ENCODE data around the gene TMC4. TPM values are rescaled to one million over a fixed set of nuclear protein-coding genes. Genes with fewer than 3 reads are reported as not detected.

Gene TMC4
- total RNA-seq, 2 donors from 2014 or later: 57.3 to 126 TPM

DNA sequence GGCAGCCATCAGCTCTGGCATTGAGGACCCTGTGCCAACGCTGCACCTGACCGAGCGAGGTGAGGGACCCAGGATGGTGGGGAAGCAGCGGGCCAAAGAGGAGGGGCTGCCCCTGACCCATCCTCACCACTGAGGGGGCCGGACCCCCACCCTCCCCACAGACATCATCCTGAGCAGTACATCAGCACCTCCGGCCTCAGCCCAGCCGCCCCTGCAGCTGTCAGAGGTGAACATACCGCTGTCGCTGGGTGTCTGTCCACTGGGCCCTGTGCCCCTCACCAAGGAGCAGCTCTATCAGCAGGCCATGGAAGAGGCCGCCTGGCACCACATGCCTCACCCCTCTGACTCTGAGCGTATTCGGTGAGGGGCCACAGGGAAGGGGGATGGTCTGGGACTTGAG, 20.7 kb downstream of the TMC4 start:
- intact Hi-C loops (cut with DNase I): no loop called here
- peaks cover 4 to 48% of the 10 kb centered on the region in 2 donors for H3K36me3 ChIP-seq (replicated peaks in 1 of 2; ENCODE audit: insufficient read depth in 1 of 2, low read depth in 2 of 2)

DNA sequence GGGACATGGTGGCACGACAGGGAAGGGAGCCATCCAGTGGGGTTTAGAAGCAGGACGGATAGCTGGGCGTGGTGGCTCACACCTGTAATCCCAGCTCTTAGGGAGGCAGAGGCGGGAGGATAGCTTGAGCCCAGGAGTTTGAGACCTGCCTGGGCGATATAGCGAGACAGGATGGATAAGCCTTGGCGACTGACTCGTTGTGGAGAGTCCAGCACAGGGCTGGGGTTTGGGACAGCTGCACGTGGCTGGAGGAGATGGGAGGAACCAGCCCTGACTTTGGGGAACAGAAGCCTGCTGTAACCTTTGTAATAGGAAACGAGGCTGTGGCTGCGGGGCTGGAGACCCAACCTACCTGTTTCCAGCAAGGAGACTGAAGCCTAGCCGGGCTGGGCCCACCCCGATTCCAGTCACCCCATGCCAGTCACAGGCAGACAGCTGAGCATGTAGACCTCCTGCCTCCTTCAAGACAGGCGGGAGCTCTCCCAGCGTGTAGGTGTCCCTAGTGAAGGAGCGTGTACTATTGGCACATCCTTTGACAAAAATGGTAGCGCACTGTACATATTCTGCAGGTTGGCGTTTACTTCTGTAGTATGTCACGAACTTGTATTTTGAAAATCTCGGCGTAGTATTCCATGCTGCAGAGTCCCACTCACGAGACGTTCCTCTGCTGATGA, 21.5 kb downstream of the TMC4 start:
- 84 to 86% methylated on average over 22 to 23 of the region's 23 CpGs for WGBS, 2 donors
- H3K4me3 ChIP-seq: no peak overlapping the region

More for the DNA sequence above, 20.7 kb downstream of the TMC4 start:
- no peak for ATAC-seq
- H3K27ac ChIP-seq: no peak overlapping the region
- no peaks in the 10 kb centered on the region for H3K27me3 ChIP-seq
- WGBS, 2 donors: 95 to 98% methylated on average over 7 to 10 of the region's 12 CpGs
- no peaks in the 10 kb centered on the region for H3K9me3 ChIP-seq
- no peak for TF ChIP-seq POLR2A (IDR thresholded peaks at IDR 0.05)
- TF ChIP-seq, protein P1, sequence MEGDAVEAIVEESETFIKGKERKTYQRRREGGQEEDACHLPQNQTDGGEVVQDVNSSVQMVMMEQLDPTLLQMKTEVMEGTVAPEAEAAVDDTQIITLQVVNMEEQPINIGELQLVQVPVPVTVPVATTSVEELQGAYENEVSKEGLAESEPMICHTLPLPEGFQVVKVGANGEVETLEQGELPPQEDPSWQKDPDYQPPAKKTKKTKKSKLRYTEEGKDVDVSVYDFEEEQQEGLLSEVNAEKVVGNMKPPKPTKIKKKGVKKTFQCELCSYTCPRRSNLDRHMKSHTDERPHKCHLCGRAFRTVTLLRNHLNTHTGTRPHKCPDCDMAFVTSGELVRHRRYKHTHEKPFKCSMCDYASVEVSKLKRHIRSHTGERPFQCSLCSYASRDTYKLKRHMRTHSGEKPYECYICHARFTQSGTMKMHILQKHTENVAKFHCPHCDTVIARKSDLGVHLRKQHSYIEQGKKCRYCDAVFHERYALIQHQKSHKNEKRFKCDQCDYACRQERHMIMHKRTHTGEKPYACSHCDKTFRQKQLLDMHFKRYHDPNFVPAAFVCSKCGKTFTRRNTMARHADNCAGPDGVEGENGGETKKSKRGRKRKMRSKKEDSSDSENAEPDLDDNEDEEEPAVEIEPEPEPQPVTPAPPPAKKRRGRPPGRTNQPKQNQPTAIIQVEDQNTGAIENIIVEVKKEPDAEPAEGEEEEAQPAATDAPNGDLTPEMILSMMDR (IDR thresholded peaks at IDR 0.05): no peak
- no peak overlapping the region for H3K4me3 ChIP-seq
- no peak for DNase-seq
- H3K4me1 ChIP-seq: no peaks in the 10 kb centered on the region

DNA sequence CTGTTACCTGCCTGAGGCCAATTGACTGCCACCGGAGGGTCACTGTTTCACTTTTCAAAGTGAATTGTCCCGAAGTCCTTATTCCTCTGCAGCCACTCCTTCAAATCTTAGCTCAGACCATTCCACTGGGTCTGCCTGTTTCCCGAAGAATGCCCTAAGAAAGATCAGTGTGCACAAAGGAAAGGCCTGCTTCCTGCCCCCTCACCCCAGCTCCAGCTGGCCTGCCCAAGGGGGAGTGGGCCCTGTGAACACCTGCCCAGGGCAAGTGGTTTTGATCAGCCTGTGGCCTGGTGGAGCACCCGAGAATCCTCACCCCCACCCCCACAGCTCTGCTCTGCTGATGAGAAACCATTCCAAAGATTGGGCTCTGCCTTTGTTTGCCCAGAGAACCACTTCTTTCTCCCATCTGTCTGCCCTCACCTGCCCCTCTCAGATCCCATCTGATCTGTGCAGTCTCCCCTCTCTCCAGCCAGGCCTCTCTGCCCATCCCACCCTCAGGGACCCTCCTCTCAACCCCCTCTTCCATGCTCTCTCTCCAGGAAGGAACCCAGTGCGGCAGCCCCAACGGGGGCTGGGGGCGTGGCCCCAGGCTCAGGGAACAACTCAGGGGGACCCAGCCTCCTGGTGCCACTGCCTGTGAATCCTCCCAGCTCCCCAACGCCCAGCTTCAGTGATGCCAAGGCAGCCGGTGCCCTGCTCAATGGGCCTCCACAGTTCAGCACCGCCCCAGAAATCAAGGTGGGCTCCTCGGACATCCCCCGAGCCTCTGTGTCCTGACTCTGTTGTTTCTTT, 23.7 kb downstream of the TMC4 start:
- WGBS, 2 donors: 83 to 90% methylated on average over 12 of the region's 12 CpGs
- no peaks in the 10 kb centered on the region for H3K4me1 ChIP-seq
- peaks cover 16 to 60% of the 10 kb centered on the region in 2 donors for H3K36me3 ChIP-seq (replicated peaks in 1 of 2; ENCODE audit: insufficient read depth in 1 of 2, low read depth in 2 of 2)
- no peaks in the 10 kb centered on the region for H3K27me3 ChIP-seq
- no peak overlapping the region for H3K4me3 ChIP-seq
- TF ChIP-seq, protein P1 (IDR thresholded peaks at IDR 0.05): no peak
- no peak for TF ChIP-seq POLR2A (IDR thresholded peaks at IDR 0.05)
- no peak overlapping the region for H3K27ac ChIP-seq
- no peaks in the 10 kb centered on the region for H3K9me3 ChIP-seq
- DNase-seq: no peak
- ATAC-seq: no peak
- intact Hi-C loops (cut with DNase I): no loop called here

More for the DNA sequence above, 21.5 kb downstream of the TMC4 start:
- H3K27me3 ChIP-seq: no peaks in the 10 kb centered on the region
- H3K9me3 ChIP-seq: no peaks in the 10 kb centered on the region
- H3K36me3 ChIP-seq (replicated peaks in 1 of 2; ENCODE audit: insufficient read depth in 1 of 2, low read depth in 2 of 2): peaks cover 4 to 50% of the 10 kb centered on the region in 2 donors
- no peak for ATAC-seq
- intact Hi-C loops (cut with DNase I): no loop called here
- H3K27ac ChIP-seq: no peak overlapping the region
- no peak for TF ChIP-seq POLR2A (IDR thresholded peaks at IDR 0.05)
- DNase-seq: no peak
- H3K4me1 ChIP-seq: no peaks in the 10 kb centered on the region

DNA sequence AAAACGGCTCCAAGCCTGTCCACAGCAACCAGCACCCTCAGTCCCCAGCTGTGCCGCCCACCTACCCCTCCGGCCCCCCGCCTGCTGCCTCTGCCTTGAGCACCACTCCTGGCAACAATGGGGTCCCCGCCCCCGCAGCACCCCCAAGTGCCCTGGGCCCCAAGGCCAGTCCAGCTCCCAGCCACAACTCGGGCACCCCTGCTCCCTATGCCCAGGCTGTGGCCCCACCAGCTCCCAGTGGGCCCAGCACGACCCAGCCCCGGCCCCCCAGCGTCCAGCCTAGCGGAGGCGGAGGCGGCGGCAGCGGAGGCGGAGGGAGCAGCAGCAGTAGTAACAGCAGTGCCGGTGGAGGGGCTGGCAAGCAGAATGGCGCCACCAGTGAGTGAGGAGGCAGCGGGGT, 24.8 kb downstream of the TMC4 start:
- H3K9me3 ChIP-seq: no peaks in the 10 kb centered on the region
- no peak for DNase-seq

DNA sequence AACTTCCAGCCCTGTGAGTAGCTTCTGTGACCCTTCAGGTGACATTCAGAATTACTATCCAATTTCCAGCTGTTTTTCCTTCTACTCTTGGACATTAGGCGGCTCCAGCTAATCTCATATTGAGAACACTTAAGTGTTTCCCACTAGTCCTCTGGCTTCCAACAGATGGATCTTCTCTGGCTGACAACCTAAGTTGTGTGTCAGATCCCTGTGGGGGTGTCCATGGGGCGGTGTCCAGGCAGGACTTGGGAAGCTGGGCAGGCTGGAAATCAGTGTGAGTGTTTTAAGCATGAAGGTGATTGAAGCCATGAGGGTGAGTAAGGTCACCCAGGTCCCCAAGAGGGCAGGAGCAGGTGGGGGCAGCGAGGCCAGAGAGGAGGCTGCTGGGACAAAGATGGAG, 25.3 kb downstream of the TMC4 start:
- intact Hi-C loops (cut with DNase I): no loop called here
- 63 to 90% methylated on average over 3 of the region's 3 CpGs for WGBS, 2 donors
- H3K4me3 ChIP-seq: no peak overlapping the region
- no peak overlapping the region for H3K27ac ChIP-seq
- no peaks in the 10 kb centered on the region for H3K27me3 ChIP-seq
- TF ChIP-seq, protein P1 (IDR thresholded peaks at IDR 0.05): no peak
- no peak for TF ChIP-seq POLR2A (IDR thresholded peaks at IDR 0.05)
- DNase-seq: peak in 1 of 4 donors; percentile 40
- peaks cover 31 to 61% of the 10 kb centered on the region in 2 donors for H3K36me3 ChIP-seq (replicated peaks in 1 of 2; ENCODE audit: insufficient read depth in 1 of 2, low read depth in 2 of 2)
- H3K4me1 ChIP-seq: no peaks in the 10 kb centered on the region
- no peaks in the 10 kb centered on the region for H3K9me3 ChIP-seq
- ATAC-seq: no peak

More for the DNA sequence above, 24.8 kb downstream of the TMC4 start:
- no peak for TF ChIP-seq POLR2A (IDR thresholded peaks at IDR 0.05)
- TF ChIP-seq, protein P1 (IDR thresholded peaks at IDR 0.05): no peak
- H3K4me1 ChIP-seq: no peaks in the 10 kb centered on the region
- no peak overlapping the region for H3K4me3 ChIP-seq
- no peaks in the 10 kb centered on the region for H3K27me3 ChIP-seq
- 78 to 92% methylated on average over 14 to 15 of the region's 19 CpGs for WGBS, 2 donors
- no peak for ATAC-seq
- H3K36me3 ChIP-seq (replicated peaks in 1 of 2; ENCODE audit: insufficient read depth in 1 of 2, low read depth in 2 of 2): peaks cover 26 to 64% of the 10 kb centered on the region in 2 donors
- no peak overlapping the region for H3K27ac ChIP-seq
- intact Hi-C loops (cut with DNase I): no loop called here

Measured in body of pancreas (tissue), 4 donors.